Uterus (tissue), 4 donors: ENCODE results near the gene SLC22A17. TPM values are rescaled to one million over a fixed set of nuclear protein-coding genes. Genes with fewer than 3 reads are reported as not detected.

Experiments
- DNase-seq, 2 donors: peaks; one replicate each; pipeline ENCODE4 v3.0.0-alpha.2; 2019 to 2020
- H3K27ac ChIP-seq, 2 donors: fragments of 200-600 bp; sonication (generic); 1 replicate in 1 of 2; 2 replicates in 1 of 2; pipeline ENCODE4 v1.5.1; 2016 to 2018
- H3K27me3 ChIP-seq, 2 donors: fragments of 200-600 bp; sonication (generic); one replicate each; pipeline ENCODE4 v1.5.1; 2018 to 2019; ENCODE audit warnings: control low read depth in 1 of 2
- H3K36me3 ChIP-seq, 2 donors: fragments of 200-600 bp; sonication (generic); one replicate each; pipeline ENCODE4 v1.5.1; 2019; ENCODE audit warnings: control low read depth in 1 of 2
- H3K4me1 ChIP-seq, 2 donors: fragments of 200-600 bp; sonication (generic); one replicate each; pipeline ENCODE4 v1.5.1; 2018 to 2019; ENCODE audit warnings: control low read depth in 1 of 2
- H3K4me3 ChIP-seq, 2 donors: fragments of 200-600 bp; sonication (generic); 1 replicate in 1 of 2; 2 replicates in 1 of 2; pipeline ENCODE4 v1.5.1; 2018 to 2019; ENCODE audit warnings: mild to moderate bottlenecking in 1 of 2
- H3K9me3 ChIP-seq, 2 donors: fragments of 200-600 bp; sonication (generic); one replicate each; pipeline ENCODE4 v1.5.1; 2019; ENCODE audit warnings: control low read depth in 1 of 2
- CTCF ChIP-seq, 4 experiments: fragments of 200-600 bp in 2 of 4; fragments of 450-650 bp in 2 of 4; sonication (generic) in 2 of 4; IDR thresholded peaks; one replicate each; pipeline ENCODE4 v1.5.1; 2016 to 2019; ENCODE audit warnings: antibody characterized with exemption in 4 of 4, mild to moderate bottlenecking in 2 of 4, moderate library complexity in 1 of 4
- POLR2A ChIP-seq, 2 donors: fragments of 450-650 bp; IDR thresholded peaks; one replicate each; pipeline ENCODE4 v1.6.1; 2016; ENCODE audit warnings: antibody characterized with exemption in 2 of 2, mild to moderate bottlenecking in 1 of 2, moderate library complexity in 1 of 2
- intact Hi-C: fragments of 100-400 bp; cut with DNase I; formaldehyde crosslinking; loops from one replicate; pipeline ENCODE4 v1.15.1; 2023; ENCODE audit warnings: low total_unique reads
- microRNA counts, 2 donors: library from miRNA; unstranded; fragments of <30 nt; microRNA quantifications; one replicate each; lab custom pipeline; 2016 to 2017
- microRNA-seq: library from miRNA; unstranded; fragments of <30 nt; microRNA quantifications from one replicate; pipeline ENCODE4, GENCODE V29; 2016; ENCODE audit warnings: borderline microRNAs expressed, borderline replicate concordance
- small RNA-seq: library from RNA; depleted of rRNA; stranded (forward); fragments of <200 nt; gene quantifications from one replicate; pipeline ENCODE3, GENCODE V24; 2016
- total RNA-seq, 4 donors: library from RNA; depleted of rRNA in 3 of 4; stranded (reverse); fragments of >200 nt in 3 of 4; gene quantifications; one replicate each; pipeline versions ENCODE4 v1.1.0 to v1.2.4, GENCODE V29; 2014 to 2023
- donor health status: DM: yes; HTN: yes; CAD: no.

The SLC22A17 gene
- total RNA-seq, 4 donors from 2014 or later: 30.6 to 49.4 (median 41.7) TPM

GRCh38 chr14:23297096-23297495, 55.6 kb downstream of the SLC22A17 start:
- H3K27ac ChIP-seq: no peak overlapping the region

More at GRCh38 chr14:23297096-23297495, 55.6 kb downstream of the SLC22A17 start:
- H3K9me3 ChIP-seq: no peaks in the 10 kb centered on the region
- peaks cover 5% of the 10 kb centered on the region in 2 donors for H3K4me1 ChIP-seq
- no peaks in the 10 kb centered on the region for H3K36me3 ChIP-seq
- no peak for DNase-seq
- intact Hi-C loops: no loop called here
- no peaks in the 10 kb centered on the region for H3K27me3 ChIP-seq
- no peak overlapping the region for H3K4me3 ChIP-seq
- TF ChIP-seq CTCF (IDR thresholded peaks at IDR 0.05) (no peak), POLR2A (IDR thresholded peaks at IDR 0.05) (no peak)

MicroRNAs encoded within 50 kb of the gene (microRNA counts, 767-probe panel; counts per million panel counts)
- 0 to 1,464 counts per million in 2 donors for microRNA hsa-miR-208a (lab: Ali Mortazavi, UCI)

Small RNAs within 50 kb of the gene (microRNA-seq; reads per million reads assigned to microRNA genes)
- gene MIR208A: 2.5 reads per million

Small RNAs within 50 kb of the gene (small RNA-seq; reads per million reads assigned to genes)
- gene MIR208A: not detected

Other genes starting within 250 kb of the SLC22A17 start
- not detected for gene CIROP, start 247.9 kb downstream of the SLC22A17 start, total RNA-seq
- not detected for gene CEBPE, start 233.6 kb downstream of the SLC22A17 start, total RNA-seq
- gene SLC7A8, start 169.2 kb downstream of the SLC22A17 start, total RNA-seq: 100 to 1,000 TPM in 1 of 4 donors, 10 to 100 TPM in 3; 15.9 to 152 (median 49.3) TPM
- gene RNF212B, start 115.0 kb downstream of the SLC22A17 start, total RNA-seq: not detected
- 10 to 100 TPM in 2 of 4 donors, 1 to 10 TPM in 2; 5.1 to 26.2 (median 11.4) TPM for gene HOMEZ, start 66.8 kb downstream of the SLC22A17 start, total RNA-seq
- gene PPP1R3E, start 50.0 kb downstream of the SLC22A17 start, total RNA-seq: 10 to 100 TPM in 1 of 4 donors, 1 to 10 TPM in 2, under 1 TPM in 1; 0.88 to 23.5 (median 6.5) TPM
- 10 to 100 TPM; 16.7 to 57.6 (median 21.4) TPM for gene BCL2L2, start 46.1 kb downstream of the SLC22A17 start, total RNA-seq
- gene PABPN1, start 31.4 kb downstream of the SLC22A17 start, total RNA-seq: 100 to 1,000 TPM in 1 of 4 donors, 10 to 100 TPM in 2, 1 to 10 TPM in 1; 8.5 to 174 (median 49.4) TPM
- 10 to 100 TPM in 3 of 4 donors, 1 to 10 TPM in 1; 4.1 to 42.4 (median 21.7) TPM for gene EFS, start 12.3 kb upstream of the SLC22A17 start, total RNA-seq
- gene IL25, start 19.9 kb upstream of the SLC22A17 start, total RNA-seq: not detected
- 10 to 100 TPM in 1 of 4 donors, 1 to 10 TPM in 2, not detected in 1; 1.3 to 14.9 (median 6.5) TPM for gene CMTM5, start 24.2 kb upstream of the SLC22A17 start, total RNA-seq
- gene MYH6, start 55.4 kb upstream of the SLC22A17 start, total RNA-seq: under 1 TPM in 1 of 4 donors, not detected in 3; 0.07 TPM
- gene MYH7, start 82.8 kb upstream of the SLC22A17 start, total RNA-seq: 1 to 10 TPM in 1 of 4 donors, not detected in 3; 1.6 TPM
- gene NGDN, start 116.8 kb upstream of the SLC22A17 start, total RNA-seq: 10 to 100 TPM; 14.3 to 53.5 (median 38.9) TPM
- 1 to 10 TPM in 1 of 4 donors, under 1 TPM in 1, not detected in 2; 0.35 to 1.7 TPM for gene ZFHX2, start 198.9 kb upstream of the SLC22A17 start, total RNA-seq
- 10 to 100 TPM in 3 of 4 donors, 1 to 10 TPM in 1; 6.4 to 16.8 (median 15.2) TPM for gene THTPA, start 203.4 kb upstream of the SLC22A17 start, total RNA-seq
- gene AP1G2, start 214.9 kb upstream of the SLC22A17 start, total RNA-seq: 10 to 100 TPM; 38.9 to 98.8 (median 68.8) TPM
- 10 to 100 TPM in 2 of 4 donors, 1 to 10 TPM in 2; 2.4 to 49.2 (median 19.9) TPM for gene JPH4, start 225.9 kb upstream of the SLC22A17 start, total RNA-seq